NCI-H1092 (cell line): Measurements from ENCODE around the gene CHCHD2.
"Not testable (repeated sequence)": the region's sequence is repeated elsewhere in the genome, so short reads cannot be mapped to it uniquely, and the experiment has no call there.

Experiments
- DNase-seq: peaks from one replicate; lab custom pipeline; 2025; lab: John Stamatoyannopoulos, UW

The CHCHD2 gene

GRCh38 chr7:56083150-56083785 is 23.0 kb downstream of the CHCHD2 start:
- DNase-seq, result peak; percentile 81

GRCh38 chr7:56081626-56082340 is 24.5 kb downstream of the CHCHD2 start:
- DNase-seq, result no peak

DNA sequence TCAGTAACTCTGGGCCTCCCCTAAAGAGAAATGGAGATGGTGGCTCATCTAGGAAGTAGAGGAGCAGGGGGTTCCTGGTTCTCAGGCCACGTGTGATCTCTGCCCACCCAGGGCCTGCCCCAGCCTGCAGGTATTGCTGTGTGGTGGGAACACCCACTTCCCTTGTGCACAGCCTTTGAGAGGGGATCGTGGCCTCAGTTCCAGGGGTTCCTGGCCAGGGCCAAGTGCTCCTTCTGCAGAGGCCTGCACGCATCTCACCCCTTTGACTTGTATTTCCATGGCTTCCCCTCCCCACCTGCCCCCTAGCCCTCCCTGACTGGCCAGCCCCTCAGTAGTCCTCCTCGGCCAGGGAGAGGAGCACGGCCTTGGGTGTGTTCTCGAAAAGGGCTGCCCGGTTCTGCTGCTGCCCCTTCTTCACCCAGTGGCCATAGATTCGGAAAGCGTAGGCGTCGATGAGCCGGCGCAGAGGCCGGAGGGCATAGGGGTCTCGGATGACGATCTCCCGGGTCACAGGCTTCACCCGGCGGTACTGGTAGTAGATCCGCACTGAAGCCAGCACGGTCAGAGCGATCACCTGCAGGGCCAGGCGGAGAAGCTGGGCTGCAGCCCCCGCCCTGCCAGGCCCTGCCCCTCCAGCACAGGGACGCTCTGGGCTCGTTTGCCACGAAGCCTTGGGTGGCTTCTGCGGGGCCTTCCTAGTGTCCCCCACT is 25.4 kb downstream of the CHCHD2 start:
- not testable (repeated sequence) for DNase-seq

DNA sequence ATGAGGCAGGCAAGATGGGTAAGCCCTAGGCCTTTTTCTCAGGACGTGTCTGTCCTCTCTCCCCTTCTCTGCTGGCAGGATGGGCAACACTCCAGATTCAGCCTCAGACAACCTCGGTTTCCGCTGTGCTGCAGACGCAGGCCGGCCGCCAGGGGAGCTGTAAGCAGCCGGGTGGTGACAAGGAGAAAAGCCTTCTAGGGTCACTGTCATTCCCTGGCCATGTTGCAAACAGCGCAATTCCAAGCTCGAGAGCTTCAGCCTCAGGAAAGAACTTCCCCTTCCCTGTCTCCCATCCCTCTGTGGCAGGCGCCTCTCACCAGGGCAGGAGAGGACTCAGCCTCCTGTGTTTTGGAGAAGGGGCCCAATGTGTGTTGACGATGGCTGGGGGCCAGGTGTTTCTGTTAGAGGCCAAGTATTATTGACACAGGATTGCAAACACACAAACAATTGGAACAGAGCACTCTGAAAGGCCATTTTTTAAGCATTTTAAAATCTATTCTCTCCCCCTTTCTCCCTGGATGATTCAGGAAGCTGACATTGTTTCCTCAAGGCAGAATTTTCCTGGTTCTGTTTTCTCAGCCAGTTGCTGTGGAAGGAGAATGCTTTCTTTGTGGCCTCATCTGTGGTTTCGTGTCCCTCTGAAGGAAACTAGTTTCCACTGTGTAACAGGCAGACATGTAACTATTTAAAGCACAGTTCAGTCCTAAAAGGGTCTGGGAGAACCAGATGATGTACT is 26.7 kb downstream of the CHCHD2 start:
- peak; percentile 87 for DNase-seq

DNA sequence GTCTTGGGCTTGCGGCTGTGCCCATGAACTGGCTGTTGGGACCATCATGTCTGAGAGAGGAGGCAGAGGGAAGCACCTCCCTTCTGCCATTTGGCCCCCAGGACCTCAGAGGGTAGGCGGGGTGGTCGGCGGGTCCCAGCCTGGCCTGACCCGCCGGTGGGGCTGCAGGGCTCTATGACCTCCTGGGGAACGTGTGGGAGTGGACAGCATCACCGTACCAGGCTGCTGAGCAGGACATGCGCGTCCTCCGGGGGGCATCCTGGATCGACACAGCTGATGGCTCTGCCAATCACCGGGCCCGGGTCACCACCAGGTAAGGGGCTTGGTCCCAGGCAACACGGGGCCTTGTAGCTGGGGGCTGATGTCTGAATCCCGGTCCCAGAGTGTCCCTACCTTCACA is 28.1 kb downstream of the CHCHD2 start:
- DNase-seq, result no peak

DNA sequence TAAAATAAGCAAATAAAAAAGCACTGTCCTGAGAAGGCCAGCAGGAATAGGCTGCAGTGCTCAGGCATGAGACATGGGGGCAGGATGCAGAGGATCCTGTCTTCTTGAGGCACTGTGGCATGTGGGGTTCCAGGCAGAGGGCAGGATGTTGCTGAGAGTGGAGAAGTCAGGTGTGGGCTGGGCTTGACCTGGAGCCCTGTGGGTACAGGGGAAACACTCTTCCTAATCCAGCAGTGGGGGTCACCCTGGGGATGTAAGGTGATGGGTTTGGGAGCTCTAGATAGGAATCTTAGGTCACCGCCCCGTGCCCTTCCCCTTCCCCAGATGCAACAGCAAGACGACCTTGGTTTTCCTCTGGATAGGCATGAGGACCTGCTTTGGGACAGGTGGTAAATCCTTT is 28.6 kb downstream of the CHCHD2 start:
- no peak for DNase-seq

DNA sequence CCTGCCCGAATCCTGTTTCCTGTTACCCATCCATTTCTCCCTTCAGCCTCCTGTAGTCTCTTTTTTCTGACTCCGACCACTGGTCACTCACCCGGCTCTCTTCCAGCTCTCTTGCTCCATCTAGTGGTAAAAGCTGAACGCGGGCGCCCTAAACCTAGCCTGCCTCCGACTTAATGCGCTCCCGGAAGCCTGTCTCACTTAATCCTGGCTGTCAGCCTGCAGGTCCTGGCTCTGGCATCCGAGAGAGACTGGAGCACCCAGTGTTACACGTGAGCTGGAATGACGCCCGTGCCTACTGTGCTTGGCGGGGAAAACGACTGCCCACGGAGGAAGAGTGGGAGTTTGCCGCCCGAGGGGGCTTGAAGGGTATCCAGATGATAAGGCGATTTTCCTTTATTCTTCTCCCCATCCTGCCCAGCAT is 31.9 kb downstream of the CHCHD2 start:
- peak; percentile 88 for DNase-seq

- DNase-seq, result not testable (repeated sequence)
These were observed 39.9 kb downstream of the CHCHD2 start for GRCh38 chr7:56066376-56066775.

GRCh38 chr7:56063882-56064625 is 42.2 kb downstream of the CHCHD2 start, which contains the start of gene SUMF2:
SUMF2 (plus strand) TSS chr7:56064286; CDS start chr7:56064312, 26 bp downstream.
- peak; percentile 92 for DNase-seq

DNA sequence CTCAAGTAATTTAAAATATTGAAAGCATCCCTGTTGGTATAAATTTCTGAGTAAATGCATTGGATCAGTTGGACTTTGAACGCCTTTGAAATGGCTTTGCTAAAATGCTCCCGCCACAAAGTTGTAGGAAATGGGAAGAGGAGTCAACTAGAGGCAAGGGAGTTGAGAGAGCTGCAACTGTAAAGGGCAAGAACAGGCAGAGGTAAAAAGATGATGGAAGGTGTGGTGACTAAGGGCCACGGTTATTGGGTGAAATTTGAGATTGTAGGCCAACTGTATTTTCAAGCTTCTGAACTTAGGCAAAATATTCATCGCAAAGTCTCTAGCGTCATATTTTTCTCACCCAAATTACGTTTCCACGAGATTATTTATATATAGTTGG is 42.8 kb downstream of the CHCHD2 start:
- no peak for DNase-seq

- DNase-seq, result no peak
These were observed 43.9 kb downstream of the CHCHD2 start for GRCh38 chr7:56062382-56062781.

- no peak for DNase-seq
These were observed 52.3 kb downstream of the CHCHD2 start for GRCh38 chr7:56053993-56054392.

GRCh38 chr7:56053379-56053778 is 52.9 kb downstream of the CHCHD2 start:
- DNase-seq, result no peak
